ENCODE data around the gene NCOR1. TPM values are rescaled to one million over a fixed set of nuclear protein-coding genes. Genes with fewer than 3 reads are reported as not detected.

The NCOR1 gene
- total and polyA plus RNA-seq, 2 donors, result 51.5 to 62.2 TPM

Other genes with a start within 250 kb of the NCOR1 start
- 19.6 TPM for gene ZSWIM7, start 215.8 kb downstream of the NCOR1 start, total RNA-seq
- gene ZSWIM7, start 215.8 kb downstream of the NCOR1 start, polyA plus RNA-seq, result 57.6 TPM
- 25.0 TPM for gene TTC19, start 215.7 kb downstream of the NCOR1 start, total RNA-seq
- 29.4 TPM for gene TTC19, start 215.7 kb downstream of the NCOR1 start, polyA plus RNA-seq
- 16.7 TPM for gene PIGL, start 1.7 kb upstream of the NCOR1 start, total RNA-seq
- gene PIGL, start 1.7 kb upstream of the NCOR1 start, polyA plus RNA-seq, result 31.1 TPM
- gene CENPV, start 137.9 kb upstream of the NCOR1 start, total RNA-seq, result 108 TPM
- 85.2 TPM for gene CENPV, start 137.9 kb upstream of the NCOR1 start, polyA plus RNA-seq
- 2,286 TPM for gene UBB, start 165.6 kb upstream of the NCOR1 start, total RNA-seq
- 820 TPM for gene UBB, start 165.6 kb upstream of the NCOR1 start, polyA plus RNA-seq
- 29.0 TPM for gene TRPV2, start 200.0 kb upstream of the NCOR1 start, total RNA-seq
- 39.8 TPM for gene TRPV2, start 200.0 kb upstream of the NCOR1 start, polyA plus RNA-seq